ENCODE results near the gene EPG5.

DNA sequence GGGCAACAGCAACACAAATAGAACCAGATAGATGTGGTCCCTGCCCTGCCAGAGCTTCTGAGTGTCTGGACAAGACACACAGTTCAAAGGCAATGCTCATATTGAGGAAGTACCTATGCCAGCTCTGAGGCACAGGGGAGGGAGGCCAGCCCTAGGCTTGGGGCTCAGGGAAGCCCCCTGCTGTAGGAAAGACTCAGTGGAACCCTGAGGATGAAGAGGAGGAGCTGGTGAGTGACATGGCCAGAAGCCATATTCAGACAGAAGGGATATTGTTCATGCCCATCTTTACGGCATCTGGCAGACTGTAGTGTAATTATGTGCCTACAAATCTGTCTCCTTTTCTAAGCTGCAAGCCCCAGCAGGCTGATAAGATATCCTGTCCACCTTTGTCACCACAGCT, 132.8 kb downstream of the EPG5 start:
- no peak for TF ChIP-seq RAD21 (IDR thresholded peaks at IDR 0.05; ENCODE audit: low read length)
- TF ChIP-seq CTCF (conservative IDR thresholded peaks at IDR 0.05; ENCODE audit: low read depth, low read length) = no peak
- no peak for TF ChIP-seq FOS (IDR thresholded peaks at IDR 0.05; ENCODE audit: low read depth, low read length)
- TF ChIP-seq POLR2A (IDR thresholded peaks at IDR 0.05; ENCODE audit: low read depth, low read length) = no peak

All from IMR-90 (cell line).